ENCODE data around the gene RNF123. TPM values are rescaled to one million over a fixed set of nuclear protein-coding genes. Genes with fewer than 3 reads are reported as not detected.

RNF123 gene
- total RNA-seq, 1 experiment from 2014 or later: 23.1 TPM

GRCh38 chr3:49713336-49714105, 24.2 kb downstream of the RNF123 start:
- in situ Hi-C loops (cut with HindIII; ENCODE audit: low pct_unique_long_range_greater_than_20kb, low sequenced_read_pairs) (no loop called here), intact Hi-C loops (cut with micrococcal nuclease; ENCODE audit: unreplicated experiment) (no loop called here)
- no peaks in the 10 kb centered on the region for H3K27me3 ChIP-seq (ENCODE audit: control insufficient read depth, insufficient read depth, low read length)
- DNase-seq (ENCODE audit: low read depth, low spot score): no peak
- CTCF ChIA-PET: no interaction called here
- BruUV-seq (replicated peaks): no TSS peak
- no peak overlapping the region for H3K27ac ChIP-seq (ENCODE audit: low read length)
- TF ChIP-seq REST (IDR thresholded peaks at IDR 0.05; ENCODE audit: insufficient read depth in 1 of 2, low read depth in 2 of 2, low read length in 1 of 2) (no peak), TCF7L2 (IDR thresholded peaks at IDR 0.05; ENCODE audit: low read depth, low read length) (no peak), POLR2AphosphoS5 (IDR thresholded peaks at IDR 0.05; ENCODE audit: low read depth, low read length) (no peak), CTCF (IDR thresholded peaks at IDR 0.05) (no peak)
- H3K4me1 ChIP-seq (ENCODE audit: control insufficient read depth, insufficient read depth, low read length): no peaks in the 10 kb centered on the region
- POLR2A ChIA-PET: no interaction called here
- ATAC-seq: no peak
- H3K4me3 ChIP-seq (ENCODE audit: low read depth in 2 of 2, low read length in 2 of 2): no peak overlapping the region
- no peaks in the 10 kb centered on the region for H3K9me3 ChIP-seq (ENCODE audit: control insufficient read depth, insufficient read depth, low read depth, low read length)
- H3K36me3 ChIP-seq (ENCODE audit: control insufficient read depth, insufficient read depth, low read length): no peaks in the 10 kb centered on the region

- intact Hi-C loops (cut with micrococcal nuclease; ENCODE audit: unreplicated experiment): no loop called here
- no peak overlapping the region for H3K27ac ChIP-seq (ENCODE audit: low read length)
- no TSS peak for BruUV-seq (replicated peaks)
These were observed 25.6 kb downstream of the RNF123 start for GRCh38 chr3:49714728-49715550.

More at GRCh38 chr3:49714728-49715550, 25.6 kb downstream of the RNF123 start:
- no peaks in the 10 kb centered on the region for H3K4me1 ChIP-seq (ENCODE audit: control insufficient read depth, insufficient read depth, low read length)
- DNase-seq (ENCODE audit: low read depth, low spot score) (no peak), ATAC-seq (no peak)
- ChIA-PET POLR2A (no interaction called here), CTCF (no interaction called here)
- H3K4me3 ChIP-seq (ENCODE audit: low read depth in 2 of 2, low read length in 2 of 2): no peak overlapping the region
- in situ Hi-C loops (cut with HindIII; ENCODE audit: low pct_unique_long_range_greater_than_20kb, low sequenced_read_pairs): no loop called here
- H3K36me3 ChIP-seq (ENCODE audit: control insufficient read depth, insufficient read depth, low read length): no peaks in the 10 kb centered on the region
- no peaks in the 10 kb centered on the region for H3K27me3 ChIP-seq (ENCODE audit: control insufficient read depth, insufficient read depth, low read length)
- H3K9me3 ChIP-seq (ENCODE audit: control insufficient read depth, insufficient read depth, low read depth, low read length): no peaks in the 10 kb centered on the region
- TF ChIP-seq CTCF (IDR thresholded peaks at IDR 0.05) (no peak), POLR2AphosphoS5 (IDR thresholded peaks at IDR 0.05; ENCODE audit: low read depth, low read length) (no peak), SIN3A (IDR thresholded peaks at IDR 0.05; ENCODE audit: borderline replicate concordance, insufficient read depth, low read depth, low read length) (no peak), TCF7L2 (IDR thresholded peaks at IDR 0.05; ENCODE audit: low read depth, low read length) (no peak)

Data from Panc1 (cell line).